Measurements from ENCODE around the gene CNTROB. TPM values are rescaled to one million over a fixed set of nuclear protein-coding genes. Genes with fewer than 3 reads are reported as not detected.

CNTROB gene
- total and polyA plus RNA-seq, 2 donors = 18.9 to 39.0 TPM

DNA sequence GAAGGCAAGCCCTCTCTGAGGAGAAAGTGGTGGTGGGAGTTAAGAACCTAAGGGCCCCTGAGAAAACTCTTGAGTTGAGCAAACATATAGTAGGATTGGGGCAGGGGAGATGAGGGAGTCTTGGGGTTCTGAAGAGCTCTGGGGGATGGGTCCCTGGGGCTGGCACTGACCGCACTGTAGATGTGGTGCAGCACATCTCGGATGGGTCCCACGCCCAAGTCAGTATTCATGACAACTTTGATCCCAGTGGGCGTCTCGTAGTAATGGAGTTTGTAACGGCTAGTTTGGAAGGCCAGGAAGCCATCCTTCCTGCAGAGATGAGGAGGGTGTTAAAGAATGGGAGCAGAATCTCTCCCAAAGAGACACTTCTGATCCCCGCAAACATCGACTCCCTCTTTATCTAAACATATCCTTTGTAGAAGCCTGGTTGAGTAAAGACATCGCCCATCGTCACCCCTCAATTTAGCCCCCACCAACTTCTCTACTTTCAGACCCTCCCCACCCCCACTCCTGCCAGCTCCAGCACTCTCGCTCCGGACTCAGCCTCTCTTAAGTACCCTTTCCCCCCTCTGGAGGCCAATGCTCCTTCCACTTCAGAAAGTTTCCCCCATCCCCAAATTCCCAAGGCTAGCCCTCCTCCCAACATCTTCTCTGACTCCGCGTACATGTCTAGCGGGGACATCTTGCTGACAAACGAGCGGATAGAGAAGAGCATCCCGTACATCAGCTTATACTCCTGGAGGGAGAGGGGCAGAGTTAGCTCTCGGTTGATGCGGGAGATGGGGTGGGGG lies 970 bp upstream of the CNTROB start:
- Histone ChIP-seq H3K4me1 (ENCODE audit: control insufficient read depth in 2 of 2, insufficient read depth in 2 of 2, low read length in 2 of 2) (peaks cover 22 to 49% of the 10 kb centered on the region in 2 donors), H3K36me3 (ENCODE audit: control insufficient read depth in 2 of 2, insufficient read depth in 2 of 2, low read length in 1 of 2) (peaks cover 11 to 15% of the 10 kb centered on the region in 2 donors), H3K27me3 (ENCODE audit: control insufficient read depth in 2 of 2, insufficient read depth in 1 of 2, low read length in 1 of 2) (no peaks in the 10 kb centered on the region), H3K27ac (ENCODE audit: low read depth in 1 of 2, low read length in 1 of 2) (peak overlapping the region; percentile 81 to 91), H3K9me3 (ENCODE audit: control insufficient read depth in 2 of 2, insufficient read depth in 1 of 2, low read length in 1 of 2) (no peaks in the 10 kb centered on the region), H3K4me3 (ENCODE audit: low read length in 2 of 2) (peak overlapping the region; percentile 75 to 80)
- WGBS = 52% methylated on average over 20 of the region's 20 CpGs
- no peak for DNase-seq (ENCODE audit: low read depth in 6 of 9, low spot score in 9 of 9)

DNA sequence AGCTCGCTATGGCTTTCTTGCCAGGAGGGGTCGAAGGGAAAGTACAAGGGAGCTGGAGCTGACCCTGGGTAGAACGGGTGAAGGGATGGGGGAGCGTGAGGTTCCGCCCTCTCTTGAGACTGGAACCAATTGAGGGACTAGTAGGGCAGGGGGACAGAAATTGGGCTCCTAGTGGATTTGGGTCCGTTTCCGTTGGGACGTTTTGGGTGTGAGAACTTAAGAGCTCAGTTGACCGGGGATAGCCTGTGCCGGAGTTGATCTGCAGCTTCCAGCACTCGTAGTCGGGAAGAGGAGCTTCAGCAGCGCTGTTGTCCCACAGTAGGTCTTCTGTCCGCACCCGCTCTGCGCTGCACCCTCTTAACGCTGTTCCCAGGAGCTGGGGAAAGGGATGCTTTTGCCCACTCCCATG lies 481 bp downstream of the CNTROB start:
- peaks cover 22 to 49% of the 10 kb centered on the region in 2 donors for H3K4me1 ChIP-seq (ENCODE audit: control insufficient read depth in 2 of 2, insufficient read depth in 2 of 2, low read length in 2 of 2)

DNA sequence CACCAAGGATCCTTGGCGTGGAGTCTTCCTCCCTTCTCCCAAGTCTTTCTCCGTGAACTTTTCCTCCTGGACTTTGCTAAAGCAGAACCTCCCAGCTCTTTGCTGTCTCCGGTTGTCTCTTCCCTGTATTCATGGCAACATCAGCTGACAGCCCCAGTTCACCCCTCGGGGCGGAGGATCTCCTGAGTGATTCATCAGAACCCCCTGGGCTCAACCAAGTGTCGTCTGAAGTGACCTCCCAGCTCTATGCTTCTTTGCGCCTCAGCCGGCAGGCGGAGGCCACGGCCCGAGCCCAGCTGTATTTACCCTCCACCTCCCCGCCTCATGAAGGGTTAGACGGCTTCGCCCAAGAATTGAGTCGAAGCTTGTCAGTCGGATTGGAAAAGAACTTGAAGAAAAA lies 943 bp downstream of the CNTROB start:
- Histone ChIP-seq H3K27me3 (ENCODE audit: control insufficient read depth in 2 of 2, insufficient read depth in 1 of 2, low read length in 1 of 2) (no peaks in the 10 kb centered on the region), H3K4me1 (ENCODE audit: control insufficient read depth in 2 of 2, insufficient read depth in 2 of 2, low read length in 2 of 2) (peaks cover 22 to 49% of the 10 kb centered on the region in 2 donors), H3K27ac (ENCODE audit: low read depth in 1 of 2, low read length in 1 of 2) (peak overlapping the region in 1 of 2 donors; percentile 66), H3K36me3 (ENCODE audit: control insufficient read depth in 2 of 2, insufficient read depth in 2 of 2, low read length in 1 of 2) (peaks cover 22 to 24% of the 10 kb centered on the region in 2 donors), H3K9me3 (ENCODE audit: control insufficient read depth in 2 of 2, insufficient read depth in 1 of 2, low read length in 1 of 2) (no peaks in the 10 kb centered on the region), H3K4me3 (ENCODE audit: low read length in 2 of 2) (peak overlapping the region; percentile 75 to 80)
- peak in 1 of 9 donors; percentile 35 for DNase-seq (ENCODE audit: low read depth in 6 of 9, low spot score in 9 of 9)
- 19% methylated on average over 16 of the region's 16 CpGs for WGBS

More for the DNA sequence above, 481 bp downstream of the CNTROB start:
- DNase-seq (ENCODE audit: low read depth in 6 of 9, low spot score in 9 of 9) = no peak
- WGBS = 2% methylated on average over 17 of the region's 17 CpGs
- H3K27me3 ChIP-seq (ENCODE audit: control insufficient read depth in 2 of 2, insufficient read depth in 1 of 2, low read length in 1 of 2) = no peaks in the 10 kb centered on the region
- peak overlapping the region; percentile 75 to 80 for H3K4me3 ChIP-seq (ENCODE audit: low read length in 2 of 2)
- peaks cover 23 to 25% of the 10 kb centered on the region in 2 donors for H3K36me3 ChIP-seq (ENCODE audit: control insufficient read depth in 2 of 2, insufficient read depth in 2 of 2, low read length in 1 of 2)
- H3K27ac ChIP-seq (ENCODE audit: low read depth in 1 of 2, low read length in 1 of 2) = peak overlapping the region; percentile 66 to 88
- no peaks in the 10 kb centered on the region for H3K9me3 ChIP-seq (ENCODE audit: control insufficient read depth in 2 of 2, insufficient read depth in 1 of 2, low read length in 1 of 2)

DNA sequence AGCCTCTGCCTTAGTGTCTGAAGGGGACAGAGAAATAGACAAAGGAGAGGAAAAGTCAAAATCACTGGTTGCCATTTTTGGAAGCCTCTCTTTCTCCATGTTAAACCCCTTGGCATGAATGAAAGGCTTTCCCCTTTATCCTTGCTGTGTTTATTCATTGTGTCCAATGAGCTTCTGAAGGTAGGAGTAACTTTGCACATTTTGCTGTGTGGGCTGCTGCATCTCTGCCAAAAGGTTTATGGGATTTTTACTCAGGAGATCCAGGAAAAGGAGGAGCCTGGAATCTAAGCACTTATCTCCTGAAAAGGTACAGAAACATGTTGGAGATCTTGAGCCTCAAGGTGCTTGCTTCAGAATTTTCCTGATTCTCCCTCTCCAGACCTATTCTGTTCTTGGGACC lies 3.9 kb downstream of the CNTROB start:
- Histone ChIP-seq H3K9me3 (ENCODE audit: control insufficient read depth in 2 of 2, insufficient read depth in 1 of 2, low read length in 1 of 2) (no peaks in the 10 kb centered on the region), H3K4me1 (ENCODE audit: control insufficient read depth in 2 of 2, insufficient read depth in 2 of 2, low read length in 2 of 2) (peaks cover 19 to 27% of the 10 kb centered on the region in 2 donors), H3K4me3 (ENCODE audit: low read length in 2 of 2) (no peak overlapping the region), H3K36me3 (ENCODE audit: control insufficient read depth in 2 of 2, insufficient read depth in 2 of 2, low read length in 1 of 2) (peaks cover 37 to 44% of the 10 kb centered on the region in 2 donors), H3K27me3 (ENCODE audit: control insufficient read depth in 2 of 2, insufficient read depth in 1 of 2, low read length in 1 of 2) (no peaks in the 10 kb centered on the region), H3K27ac (ENCODE audit: low read depth in 1 of 2, low read length in 1 of 2) (no peak overlapping the region)
- DNase-seq (ENCODE audit: low read depth in 6 of 9, low spot score in 9 of 9) = no peak

DNA sequence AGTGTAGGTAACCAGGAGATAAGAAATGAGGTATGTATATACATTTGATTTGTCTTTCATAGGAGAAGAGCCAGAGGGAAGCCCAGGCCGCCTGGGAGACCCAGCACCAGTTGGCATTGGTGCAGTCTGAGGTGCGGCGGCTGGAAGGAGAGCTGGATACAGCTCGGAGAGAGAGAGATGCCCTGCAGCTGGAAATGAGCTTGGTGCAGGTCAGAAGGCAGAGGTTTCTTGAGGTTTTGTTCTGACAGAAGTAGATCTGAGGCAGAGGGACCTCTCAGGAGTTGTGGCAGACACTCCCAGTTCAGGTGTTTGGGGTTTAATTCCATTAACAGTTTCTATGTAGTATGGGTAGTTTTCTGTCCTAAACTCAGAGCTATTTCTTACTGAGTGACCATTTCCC lies 8.0 kb downstream of the CNTROB start:
- WGBS = 96% methylated on average over 4 of the region's 4 CpGs
- Histone ChIP-seq H3K27ac (ENCODE audit: low read depth in 1 of 2, low read length in 1 of 2) (no peak overlapping the region), H3K27me3 (ENCODE audit: control insufficient read depth in 2 of 2, insufficient read depth in 1 of 2, low read length in 1 of 2) (no peaks in the 10 kb centered on the region), H3K9me3 (ENCODE audit: control insufficient read depth in 2 of 2, insufficient read depth in 1 of 2, low read length in 1 of 2) (no peaks in the 10 kb centered on the region), H3K4me3 (ENCODE audit: low read length in 2 of 2) (no peak overlapping the region), H3K36me3 (ENCODE audit: control insufficient read depth in 2 of 2, insufficient read depth in 2 of 2, low read length in 1 of 2) (peaks cover 68 to 72% of the 10 kb centered on the region in 2 donors), H3K4me1 (ENCODE audit: control insufficient read depth in 2 of 2, insufficient read depth in 2 of 2, low read length in 2 of 2) (no peaks in the 10 kb centered on the region)
- DNase-seq (ENCODE audit: low read depth in 6 of 9, low spot score in 9 of 9) = no peak

DNA sequence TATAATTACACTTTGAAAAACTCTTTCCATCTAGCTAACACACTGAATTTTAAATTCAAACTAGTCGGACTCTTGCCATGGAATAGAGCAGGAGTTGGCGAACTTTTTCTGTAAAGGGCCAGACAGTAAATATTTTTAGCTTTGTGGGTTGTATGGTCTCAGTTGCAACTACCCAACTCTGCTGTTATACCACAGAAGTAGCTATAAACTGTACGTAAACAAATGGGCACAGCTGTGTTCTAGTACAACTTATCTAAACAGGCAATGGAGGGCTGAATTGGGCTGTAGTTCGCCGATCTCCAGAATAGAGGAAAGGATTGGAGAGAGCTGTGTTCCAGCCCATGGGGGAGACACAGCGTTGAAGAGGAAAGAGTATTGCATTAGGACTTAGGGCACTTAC lies 8.7 kb downstream of the CNTROB start:
- H3K27ac ChIP-seq (ENCODE audit: low read depth in 1 of 2, low read length in 1 of 2) = no peak overlapping the region
- H3K9me3 ChIP-seq (ENCODE audit: control insufficient read depth in 2 of 2, insufficient read depth in 1 of 2, low read length in 1 of 2) = no peaks in the 10 kb centered on the region
- over 99% methylated on average over 6 of the region's 6 CpGs for WGBS
- no peak for DNase-seq (ENCODE audit: low read depth in 6 of 9, low spot score in 9 of 9)
- no peak overlapping the region for H3K4me3 ChIP-seq (ENCODE audit: low read length in 2 of 2)
- no peaks in the 10 kb centered on the region for H3K4me1 ChIP-seq (ENCODE audit: control insufficient read depth in 2 of 2, insufficient read depth in 2 of 2, low read length in 2 of 2)
- H3K36me3 ChIP-seq (ENCODE audit: control insufficient read depth in 2 of 2, insufficient read depth in 2 of 2, low read length in 1 of 2) = peaks cover 73 to 75% of the 10 kb centered on the region in 2 donors
- no peaks in the 10 kb centered on the region for H3K27me3 ChIP-seq (ENCODE audit: control insufficient read depth in 2 of 2, insufficient read depth in 1 of 2, low read length in 1 of 2)

DNA sequence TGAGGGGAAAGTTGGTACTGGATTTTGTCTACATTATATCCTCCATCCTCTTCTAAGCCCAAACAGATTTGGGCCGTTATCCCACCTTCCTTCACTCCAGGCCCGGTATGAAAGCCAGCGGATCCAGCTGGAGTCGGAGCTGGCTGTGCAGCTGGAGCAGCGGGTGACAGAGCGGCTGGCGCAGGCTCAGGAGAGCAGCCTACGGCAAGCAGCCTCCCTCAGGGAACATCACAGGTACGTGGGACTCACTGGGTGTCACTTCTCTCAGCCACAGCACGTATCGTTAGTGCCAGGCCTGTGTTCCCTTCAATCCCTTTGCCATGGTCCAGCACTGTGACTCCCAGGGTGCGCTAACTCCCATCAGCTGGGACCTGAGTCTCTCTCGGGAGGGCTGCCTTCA lies 11.3 kb downstream of the CNTROB start:
- Histone ChIP-seq H3K27ac (ENCODE audit: low read depth in 1 of 2, low read length in 1 of 2) (no peak overlapping the region), H3K27me3 (ENCODE audit: control insufficient read depth in 2 of 2, insufficient read depth in 1 of 2, low read length in 1 of 2) (no peaks in the 10 kb centered on the region), H3K4me1 (ENCODE audit: control insufficient read depth in 2 of 2, insufficient read depth in 2 of 2, low read length in 2 of 2) (no peaks in the 10 kb centered on the region), H3K36me3 (ENCODE audit: control insufficient read depth in 2 of 2, insufficient read depth in 2 of 2, low read length in 1 of 2) (peaks cover 78 to 79% of the 10 kb centered on the region in 2 donors), H3K4me3 (ENCODE audit: low read length in 2 of 2) (no peak overlapping the region), H3K9me3 (ENCODE audit: control insufficient read depth in 2 of 2, insufficient read depth in 1 of 2, low read length in 1 of 2) (no peaks in the 10 kb centered on the region)
- 94% methylated on average over 13 of the region's 13 CpGs for WGBS
- DNase-seq (ENCODE audit: low read depth in 6 of 9, low spot score in 9 of 9) = no peak

DNA sequence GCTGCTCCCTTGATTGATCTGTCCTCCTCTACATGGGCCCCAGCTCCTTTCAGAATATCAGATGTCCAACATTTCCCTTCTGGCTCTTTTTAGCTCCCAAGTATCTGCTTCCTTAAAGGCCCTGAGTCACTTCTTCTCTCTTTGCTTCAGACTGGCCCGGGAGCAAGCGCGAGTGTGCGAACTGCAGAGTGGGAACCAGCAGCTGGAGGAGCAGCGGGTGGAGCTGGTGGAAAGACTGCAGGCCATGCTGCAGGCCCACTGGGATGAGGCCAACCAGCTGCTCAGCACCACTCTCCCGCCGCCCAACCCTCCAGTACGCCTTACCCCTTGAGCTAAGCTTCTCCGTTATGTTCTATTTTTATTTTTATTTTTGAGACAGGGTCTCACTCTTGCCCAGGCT lies 12.3 kb downstream of the CNTROB start:
- Histone ChIP-seq H3K4me1 (ENCODE audit: control insufficient read depth in 2 of 2, insufficient read depth in 2 of 2, low read length in 2 of 2) (no peaks in the 10 kb centered on the region), H3K27me3 (ENCODE audit: control insufficient read depth in 2 of 2, insufficient read depth in 1 of 2, low read length in 1 of 2) (no peaks in the 10 kb centered on the region), H3K4me3 (ENCODE audit: low read length in 2 of 2) (no peak overlapping the region), H3K27ac (ENCODE audit: low read depth in 1 of 2, low read length in 1 of 2) (no peak overlapping the region), H3K9me3 (ENCODE audit: control insufficient read depth in 2 of 2, insufficient read depth in 1 of 2, low read length in 1 of 2) (no peaks in the 10 kb centered on the region), H3K36me3 (ENCODE audit: control insufficient read depth in 2 of 2, insufficient read depth in 2 of 2, low read length in 1 of 2) (peaks cover 80 to 86% of the 10 kb centered on the region in 2 donors)
- WGBS = 98% methylated on average over 9 of the region's 9 CpGs
- no peak for DNase-seq (ENCODE audit: low read depth in 6 of 9, low spot score in 9 of 9)

DNA sequence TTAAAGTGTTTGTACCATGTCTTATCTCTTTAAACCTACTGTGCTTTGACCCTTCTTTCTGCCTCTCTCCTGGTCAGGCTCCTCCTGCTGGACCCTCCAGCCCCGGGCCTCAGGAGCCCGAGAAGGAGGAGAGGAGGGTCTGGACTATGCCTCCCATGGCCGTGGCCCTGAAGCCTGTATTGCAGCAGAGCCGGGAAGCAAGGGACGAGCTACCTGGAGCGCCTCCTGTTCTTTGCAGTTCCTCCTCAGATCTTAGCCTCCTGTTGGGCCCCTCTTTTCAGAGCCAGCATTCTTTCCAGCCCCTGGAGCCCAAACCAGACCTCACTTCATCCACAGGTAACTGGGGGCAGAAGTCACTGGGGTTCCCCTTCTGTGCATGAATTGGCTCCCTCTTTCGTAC lies 13.6 kb downstream of the CNTROB start:
- peaks cover 70 to 79% of the 10 kb centered on the region in 2 donors for H3K36me3 ChIP-seq (ENCODE audit: control insufficient read depth in 2 of 2, insufficient read depth in 2 of 2, low read length in 1 of 2)
- DNase-seq (ENCODE audit: low read depth in 6 of 9, low spot score in 9 of 9) = no peak
- no peak overlapping the region for H3K4me3 ChIP-seq (ENCODE audit: low read length in 2 of 2)
- no peaks in the 10 kb centered on the region for H3K9me3 ChIP-seq (ENCODE audit: control insufficient read depth in 2 of 2, insufficient read depth in 1 of 2, low read length in 1 of 2)
- WGBS = 92% methylated on average over 7 of the region's 7 CpGs
- no peaks in the 10 kb centered on the region for H3K27me3 ChIP-seq (ENCODE audit: control insufficient read depth in 2 of 2, insufficient read depth in 1 of 2, low read length in 1 of 2)
- H3K4me1 ChIP-seq (ENCODE audit: control insufficient read depth in 2 of 2, insufficient read depth in 2 of 2, low read length in 2 of 2) = no peaks in the 10 kb centered on the region
- no peak overlapping the region for H3K27ac ChIP-seq (ENCODE audit: low read depth in 1 of 2, low read length in 1 of 2)

All from thymus (tissue), 11 donors.